Mesenchymal stem cell (in vitro differentiated cells and primary cell): ENCODE data around the gene CEP128.

Experiments used
- DNase-seq: peaks from one replicate; pipeline ENCODE4 v3.0.0-alpha.2; 2013
- H2AFZ ChIP-seq: one replicate; pipeline ENCODE4 v1.6.1; 2013; ENCODE audit warnings: low read depth, mild to moderate bottlenecking, control low read depth, inconsistent platforms, low read length, moderate library complexity
- H2AK5ac ChIP-seq: 2 replicates; pipeline ENCODE4 v1.6.1; 2013; ENCODE audit warnings: low read length, moderate library complexity, mild to moderate bottlenecking, inconsistent platforms; ENCODE audit not compliant: severe bottlenecking
- H2BK120ac ChIP-seq: one replicate; pipeline ENCODE4 v1.6.1; 2013; ENCODE audit warnings: low read depth, mild to moderate bottlenecking, inconsistent platforms, low read length, moderate library complexity
- H2BK12ac ChIP-seq, 2 experiments: one replicate each; pipeline ENCODE4 v1.6.1; 2013; ENCODE audit warnings: inconsistent platforms in 2 of 2, low read length in 2 of 2, mild to moderate bottlenecking in 2 of 2, moderate library complexity in 2 of 2, control low read depth in 1 of 2
- H2BK15ac ChIP-seq: one replicate; pipeline ENCODE4 v1.6.1; 2013; ENCODE audit warnings: mild to moderate bottlenecking, low read depth, inconsistent platforms; ENCODE audit not compliant: poor library complexity, severe bottlenecking
- H2BK5ac ChIP-seq: 2 replicates; pipeline ENCODE4 v1.6.1; 2013; ENCODE audit warnings: low read depth, mild to moderate bottlenecking, low read length, control low read depth, inconsistent platforms; ENCODE audit not compliant: poor library complexity, severe bottlenecking
- H3K14ac ChIP-seq, 2 experiments: one replicate each; pipeline ENCODE4 v1.6.1; 2013; ENCODE audit warnings: inconsistent platforms in 2 of 2, low read length in 2 of 2, control low read depth in 1 of 2, mild to moderate bottlenecking in 1 of 2, moderate library complexity in 1 of 2
- H3K18ac ChIP-seq, 2 experiments: one replicate each; pipeline ENCODE4 v1.6.1; 2013; ENCODE audit warnings: inconsistent platforms in 2 of 2, low read length in 2 of 2, control low read depth in 1 of 2, low read depth in 1 of 2, mild to moderate bottlenecking in 1 of 2
- H3K23ac ChIP-seq, 2 experiments: one replicate each; pipeline ENCODE4 v1.6.1; 2013; ENCODE audit warnings: inconsistent platforms in 2 of 2, low read length in 2 of 2, mild to moderate bottlenecking in 2 of 2, moderate library complexity in 2 of 2, control low read depth in 1 of 2
- H3K27ac ChIP-seq: 2 replicates; pipeline ENCODE4 v1.5.1; 2013; ENCODE audit warnings: mild to moderate bottlenecking, moderate library complexity, low read length, control low read depth, inconsistent platforms; ENCODE audit not compliant: poor library complexity, severe bottlenecking
- H3K27me3 ChIP-seq, 2 experiments: 2 replicates each; pipeline versions ENCODE4 v1.6.1 to v1.7.0; 2013; ENCODE audit warnings: low read length in 2 of 2, mild to moderate bottlenecking in 2 of 2, moderate library complexity in 2 of 2, control low read depth in 1 of 2, inconsistent platforms in 1 of 2; ENCODE audit not compliant: control insufficient read depth in 1 of 2, insufficient read depth in 1 of 2
- H3K36me3 ChIP-seq, 2 experiments: 2 replicates each; pipeline versions ENCODE4 v1.6.1 to v1.7.0; 2013; ENCODE audit warnings: low read length in 2 of 2, control low read depth in 1 of 2, inconsistent platforms in 1 of 2, low read depth in 1 of 2, mild to moderate bottlenecking in 1 of 2; ENCODE audit not compliant: insufficient read depth in 2 of 2, control insufficient read depth in 1 of 2
- H3K4ac ChIP-seq, 2 experiments: one replicate each; pipeline ENCODE4 v1.6.1; 2013; ENCODE audit warnings: inconsistent platforms in 2 of 2, low read length in 2 of 2, mild to moderate bottlenecking in 2 of 2, moderate library complexity in 2 of 2, control low read depth in 1 of 2, low read depth in 1 of 2
- H3K4me1 ChIP-seq: 2 replicates; pipeline ENCODE4 v1.6.1; 2013; ENCODE audit warnings: low read depth, low read length, control low read depth; ENCODE audit not compliant: control insufficient read depth, insufficient read depth
- H3K4me2 ChIP-seq: 2 replicates; pipeline ENCODE4 v1.6.1; 2013; ENCODE audit warnings: low read length, mild to moderate bottlenecking, inconsistent platforms; ENCODE audit not compliant: poor library complexity, severe bottlenecking
- H3K4me3 ChIP-seq, 2 experiments: 2 replicates each; pipeline versions ENCODE4 v1.5.1 to v1.7.0; 2013; ENCODE audit warnings: low read length in 2 of 2, mild to moderate bottlenecking in 2 of 2, control low read depth in 1 of 2, low read depth in 1 of 2; ENCODE audit not compliant: insufficient read depth in 1 of 2
- H3K79me1 ChIP-seq: replicated peaks from 2 replicates; pipeline ENCODE4 v1.6.1; 2013; ENCODE audit warnings: mild to moderate bottlenecking, control low read depth, low read length, inconsistent platforms; ENCODE audit not compliant: poor library complexity, severe bottlenecking
- H3K9ac ChIP-seq: 2 replicates; pipeline ENCODE4 v1.7.0; 2013; ENCODE audit warnings: mild to moderate bottlenecking, low read length, moderate library complexity
- H3K9me3 ChIP-seq: 2 replicates; pipeline ENCODE4 v1.7.0; 2013; ENCODE audit warnings: mild to moderate bottlenecking, low read length; ENCODE audit not compliant: control insufficient read depth
- H4K8ac ChIP-seq: one replicate; pipeline ENCODE4 v1.6.1; 2013; ENCODE audit warnings: inconsistent platforms, mild to moderate bottlenecking, low read length, moderate library complexity
- H4K91ac ChIP-seq: one replicate; pipeline ENCODE4 v1.6.1; 2013; ENCODE audit warnings: mild to moderate bottlenecking, low read length, inconsistent platforms
- WGBS: methylation state at CpG from one replicate; pipeline ENCODE4 v1.1.7; 2013; ENCODE audit warnings: mixed read lengths; 5-methylcytosine and 5-hydroxymethylcytosine counted together

The CEP128 gene

DNA sequence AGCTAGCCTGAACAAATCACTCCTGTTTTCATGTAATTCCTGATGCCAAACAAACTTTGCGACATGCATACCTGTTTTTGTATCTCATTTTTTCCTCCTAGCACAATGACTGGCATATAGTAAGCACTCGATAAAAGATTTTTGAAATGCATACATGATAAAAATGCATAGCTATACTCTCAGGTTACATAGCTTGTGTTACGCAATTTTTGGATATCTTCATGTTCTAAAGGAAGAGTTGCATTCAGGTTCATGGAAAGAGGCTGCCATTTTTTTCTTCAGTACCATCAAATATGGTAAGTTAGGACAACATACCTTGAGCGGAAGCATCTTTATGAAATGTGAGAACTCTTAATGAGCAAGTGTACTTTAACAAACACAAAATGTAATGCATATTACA is 445.4 kb downstream of the CEP128 start:
- WGBS, result 100% methylated on average over 3 of the region's 4 CpGs
- H2BK120ac ChIP-seq, result no peak overlapping the region
- no peak overlapping the region for H2BK5ac ChIP-seq
- no peak overlapping the region for H2AK5ac ChIP-seq
- no peaks in the 10 kb centered on the region for H3K36me3 ChIP-seq
- H3K18ac ChIP-seq, result no peak overlapping the region
- H3K79me1 ChIP-seq, result no peaks in the 10 kb centered on the region
- no peak overlapping the region for H3K23ac ChIP-seq
- no peaks in the 10 kb centered on the region for H3K27me3 ChIP-seq
- H2BK15ac ChIP-seq, result no peak overlapping the region
- no peak overlapping the region for H4K91ac ChIP-seq
- H2AFZ ChIP-seq, result no peak overlapping the region
- no peak overlapping the region for H3K4me3 ChIP-seq
- H3K9ac ChIP-seq, result no peak overlapping the region
- no peak overlapping the region for H2BK12ac ChIP-seq
- no peaks in the 10 kb centered on the region for H3K9me3 ChIP-seq
- no peak overlapping the region for H3K27ac ChIP-seq
- H3K4me2 ChIP-seq, result no peak overlapping the region
- H3K14ac ChIP-seq, result no peak overlapping the region
- DNase-seq, result no peak
- H3K4ac ChIP-seq, result no peak overlapping the region
- H4K8ac ChIP-seq, result no peak overlapping the region
- H3K4me1 ChIP-seq, result peaks cover 1% of the 10 kb centered on the region

DNA sequence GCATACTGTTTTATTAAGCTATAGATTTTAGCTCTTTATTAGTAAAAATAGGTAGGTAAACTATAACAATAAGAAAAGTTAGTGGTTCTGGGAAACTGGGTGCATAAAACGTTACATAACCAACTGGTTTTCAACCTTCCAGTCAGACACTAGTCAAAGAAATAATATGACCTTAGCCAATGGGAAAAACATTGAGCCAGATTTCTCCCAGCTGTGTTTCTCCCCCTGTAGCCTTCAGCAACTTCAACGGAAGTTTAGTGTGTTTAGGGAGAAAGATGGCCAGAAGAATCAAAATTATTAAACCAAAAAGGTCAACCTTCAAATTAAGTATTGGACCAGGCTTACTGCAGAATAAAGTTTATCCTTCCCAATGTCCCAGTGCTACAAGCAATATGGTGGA is 446.8 kb downstream of the CEP128 start:
- Histone ChIP-seq H3K23ac (no peak overlapping the region), H2BK15ac (no peak overlapping the region), H2AFZ (no peak overlapping the region), H3K4me3 (no peak overlapping the region), H3K27ac (no peak overlapping the region), H3K4me1 (peaks cover 2% of the 10 kb centered on the region), H3K36me3 (no peaks in the 10 kb centered on the region), H2BK5ac (no peak overlapping the region), H2BK12ac (no peak overlapping the region), H3K9me3 (no peaks in the 10 kb centered on the region), H2AK5ac (no peak overlapping the region), H4K8ac (no peak overlapping the region), H3K27me3 (no peaks in the 10 kb centered on the region), H2BK120ac (no peak overlapping the region), H3K14ac (no peak overlapping the region), H3K18ac (no peak overlapping the region), H3K79me1 (no peaks in the 10 kb centered on the region), H3K4ac (no peak overlapping the region), H3K4me2 (no peak overlapping the region), H4K91ac (no peak overlapping the region), H3K9ac (no peak overlapping the region)
- DNase-seq, result no peak
- WGBS, result 100% methylated on average over 1 of the region's 2 CpGs

DNA sequence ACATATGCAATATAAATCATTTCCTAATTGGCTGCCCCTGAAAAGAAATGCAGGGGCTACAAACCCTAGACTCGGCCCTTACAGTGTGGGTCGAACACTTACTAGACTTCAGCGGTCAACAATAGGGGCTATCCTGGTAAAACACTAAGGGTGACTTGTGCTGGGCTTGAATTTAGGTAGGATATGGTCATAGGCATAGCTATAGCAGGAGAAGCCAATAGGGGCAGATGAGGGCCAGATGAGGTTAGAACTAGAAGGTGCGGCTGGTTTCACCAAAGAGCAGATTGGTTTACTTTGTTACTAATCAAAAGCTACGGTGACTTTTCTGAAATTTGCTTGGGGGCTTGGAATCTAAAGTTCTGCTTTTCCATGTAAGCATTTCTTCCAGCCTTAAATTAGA is 447.9 kb downstream of the CEP128 start:
- Histone ChIP-seq H2BK5ac (no peak overlapping the region), H4K8ac (no peak overlapping the region), H2AFZ (no peak overlapping the region), H2BK12ac (peak overlapping the region in 1 of 2 experiments; percentile 31), H3K36me3 (no peaks in the 10 kb centered on the region), H3K23ac (no peak overlapping the region), H3K27ac (no peak overlapping the region), H4K91ac (no peak overlapping the region), H3K4ac (no peak overlapping the region), H2AK5ac (no peak overlapping the region), H3K18ac (no peak overlapping the region), H3K4me3 (no peak overlapping the region), H3K27me3 (no peaks in the 10 kb centered on the region), H3K14ac (no peak overlapping the region), H3K9ac (no peak overlapping the region), H3K9me3 (no peaks in the 10 kb centered on the region), H2BK15ac (no peak overlapping the region), H3K4me1 (peaks cover 2% of the 10 kb centered on the region), H3K4me2 (no peak overlapping the region), H2BK120ac (no peak overlapping the region), H3K79me1 (no peaks in the 10 kb centered on the region)
- DNase-seq, result no peak
- WGBS, result 97% methylated on average over 5 of the region's 5 CpGs

DNA sequence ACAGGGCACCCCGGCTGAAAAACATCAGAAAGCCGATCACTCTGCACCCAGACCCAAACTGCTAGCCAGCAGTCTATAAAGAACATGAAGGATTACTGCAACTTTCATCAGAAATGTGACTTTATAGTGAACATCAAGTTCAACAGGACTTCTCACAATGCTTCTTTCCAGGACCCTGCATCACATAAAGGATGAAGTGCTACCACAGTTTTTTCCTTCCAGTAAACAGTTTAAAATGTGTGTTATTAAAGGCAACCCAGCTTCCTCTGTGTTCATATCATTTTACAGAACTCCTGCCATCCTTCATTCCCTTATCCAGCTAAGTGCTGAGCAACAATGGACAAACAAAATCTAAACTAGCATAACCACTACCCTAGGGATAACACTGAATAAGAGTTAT is 449.9 kb downstream of the CEP128 start:
- Histone ChIP-seq H3K4ac (no peak overlapping the region), H3K23ac (no peak overlapping the region), H3K27ac (no peak overlapping the region), H4K91ac (no peak overlapping the region), H3K9me3 (no peaks in the 10 kb centered on the region), H4K8ac (no peak overlapping the region), H3K4me2 (no peak overlapping the region), H2BK12ac (no peak overlapping the region), H3K4me1 (peaks cover 2% of the 10 kb centered on the region), H3K18ac (no peak overlapping the region), H2AK5ac (no peak overlapping the region), H3K36me3 (no peaks in the 10 kb centered on the region), H2BK120ac (no peak overlapping the region), H3K4me3 (no peak overlapping the region), H2BK5ac (no peak overlapping the region), H3K79me1 (no peaks in the 10 kb centered on the region), H2AFZ (no peak overlapping the region), H2BK15ac (no peak overlapping the region), H3K9ac (peak overlapping the region; percentile 20), H3K14ac (no peak overlapping the region), H3K27me3 (no peaks in the 10 kb centered on the region)
- DNase-seq, result no peak
- 84% methylated on average over 2 of the region's 2 CpGs for WGBS
